ENCODE results near the gene KRTAP5-6.
"Not testable (repeated sequence)": the region's sequence is repeated elsewhere in the genome, so short reads cannot be mapped to it uniquely, and the experiment has no call there.

KRTAP5-6 gene

GRCh38 chr11:1660111-1660867 is 36.7 kb upstream of the KRTAP5-6 start:
- no peak for DNase-seq (ENCODE audit: low read depth, low spot score)
- H3K4me3 ChIP-seq (ENCODE audit: low read length) = no peak overlapping the region

GRCh38 chr11:1661454-1662269 is 35.3 kb upstream of the KRTAP5-6 start:
- not testable (repeated sequence) for DNase-seq (ENCODE audit: low read depth, low spot score); H3K4me3 ChIP-seq (ENCODE audit: low read length)

GRCh38 chr11:1662699-1663283 is 34.2 kb upstream of the KRTAP5-6 start:
- not testable (repeated sequence) for H3K4me3 ChIP-seq (ENCODE audit: low read length); DNase-seq (ENCODE audit: low read depth, low spot score)

GRCh38 chr11:1665313-1665712 is 31.7 kb upstream of the KRTAP5-6 start:
- DNase-seq (ENCODE audit: low read depth, low spot score) = no peak
- H3K4me3 ChIP-seq (ENCODE audit: low read length) = no peak overlapping the region

DNA sequence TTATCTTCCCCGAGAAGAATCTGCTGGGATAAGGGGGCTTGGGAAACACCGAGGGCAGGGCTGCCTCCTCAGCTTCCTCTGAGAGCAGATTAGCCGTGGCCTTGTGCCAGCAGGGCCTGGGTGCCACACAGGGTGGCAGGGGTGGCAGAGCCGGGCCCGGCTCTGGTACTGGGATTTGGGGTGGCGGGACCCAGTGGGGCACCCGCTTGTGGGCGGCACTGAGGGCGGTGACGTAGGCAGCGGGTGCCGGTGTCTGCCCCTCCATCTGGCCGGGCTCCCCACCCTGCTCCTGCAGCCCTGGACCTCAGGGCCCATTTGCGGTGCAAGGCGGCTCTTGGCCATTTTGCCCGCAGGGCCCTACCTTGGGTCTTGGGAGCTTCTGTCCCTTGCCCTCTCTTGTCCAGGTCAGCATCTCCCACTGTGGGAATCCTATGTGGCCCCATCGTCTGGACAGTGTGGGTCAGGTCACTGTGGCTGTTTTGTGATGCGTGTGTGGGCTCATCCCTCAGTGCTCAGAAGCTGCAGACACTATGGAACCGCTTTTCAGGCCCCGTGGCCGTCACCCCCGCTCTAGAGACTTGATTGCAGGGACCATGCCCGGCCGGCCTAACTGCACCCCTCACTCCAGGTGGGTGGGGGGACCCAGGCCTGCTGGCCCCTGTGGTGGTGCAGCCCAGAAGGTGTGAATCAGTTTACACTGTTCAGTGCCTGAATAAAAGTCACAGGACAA is 29.7 kb upstream of the KRTAP5-6 start:
- H3K4me3 ChIP-seq (ENCODE audit: low read length) = no peak overlapping the region
- DNase-seq (ENCODE audit: low read depth, low spot score) = no peak

- no peak overlapping the region for H3K4me3 ChIP-seq (ENCODE audit: low read length)
- DNase-seq (ENCODE audit: low read depth, low spot score) = no peak
Measured at GRCh38 chr11:1667906-1668305, 29.1 kb upstream of the KRTAP5-6 start.

DNA sequence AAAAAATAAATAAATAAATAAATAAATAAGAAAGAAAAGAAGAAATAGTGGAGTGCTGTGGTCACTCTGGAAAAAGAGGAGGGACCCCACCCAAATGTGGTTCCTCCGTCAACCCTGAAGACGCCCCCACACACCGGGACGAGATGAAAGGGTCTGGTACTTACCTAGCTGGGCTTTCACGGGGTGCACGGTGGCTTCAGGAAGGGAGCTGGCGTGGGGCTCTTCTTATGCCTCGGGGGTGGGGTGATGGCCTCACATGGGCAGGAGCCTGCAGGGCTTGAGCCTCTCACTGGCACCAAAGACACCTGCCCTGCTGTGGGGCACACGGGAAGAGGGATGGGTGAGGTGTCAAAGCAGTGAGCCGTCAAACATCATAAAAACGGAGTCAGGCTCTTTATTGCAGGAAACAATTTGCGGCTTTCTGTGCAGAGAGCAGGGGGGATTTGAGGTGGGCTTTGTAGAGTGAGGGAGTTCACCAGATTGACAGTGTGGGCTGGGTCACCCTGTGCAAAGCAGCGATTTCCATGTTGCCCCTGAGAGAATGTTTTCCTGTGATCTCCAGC is 28.0 kb upstream of the KRTAP5-6 start:
- H3K4me3 ChIP-seq (ENCODE audit: low read length) = no peak overlapping the region
- DNase-seq (ENCODE audit: low read depth, low spot score) = no peak

GRCh38 chr11:1669546-1670218 is 27.3 kb upstream of the KRTAP5-6 start:
- DNase-seq (ENCODE audit: low read depth, low spot score) = no peak
- H3K4me3 ChIP-seq (ENCODE audit: low read length) = no peak overlapping the region

DNA sequence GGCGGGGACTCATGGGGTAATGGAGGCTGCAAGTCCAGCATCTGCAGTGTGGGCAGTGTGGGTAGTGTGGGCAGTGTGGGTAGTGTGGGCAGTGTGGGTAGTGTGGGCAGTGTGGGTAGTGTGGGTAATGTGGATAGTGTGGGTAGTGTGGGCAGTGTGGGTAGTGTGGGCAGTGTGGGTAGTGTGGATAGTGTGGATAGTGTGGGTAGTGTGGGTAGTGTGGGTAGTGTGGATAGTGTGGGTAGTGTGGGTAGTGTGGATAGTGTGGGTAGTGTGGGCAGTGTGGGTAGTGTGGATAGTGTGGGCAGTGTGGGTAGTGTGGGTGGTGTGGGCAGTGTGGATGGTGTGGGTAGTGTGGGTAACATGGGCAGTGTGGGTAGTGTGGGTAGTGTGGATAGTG is 26.5 kb upstream of the KRTAP5-6 start:
- H3K4me3 ChIP-seq (ENCODE audit: low read length); DNase-seq (ENCODE audit: low read depth, low spot score): not testable (repeated sequence)

DNA sequence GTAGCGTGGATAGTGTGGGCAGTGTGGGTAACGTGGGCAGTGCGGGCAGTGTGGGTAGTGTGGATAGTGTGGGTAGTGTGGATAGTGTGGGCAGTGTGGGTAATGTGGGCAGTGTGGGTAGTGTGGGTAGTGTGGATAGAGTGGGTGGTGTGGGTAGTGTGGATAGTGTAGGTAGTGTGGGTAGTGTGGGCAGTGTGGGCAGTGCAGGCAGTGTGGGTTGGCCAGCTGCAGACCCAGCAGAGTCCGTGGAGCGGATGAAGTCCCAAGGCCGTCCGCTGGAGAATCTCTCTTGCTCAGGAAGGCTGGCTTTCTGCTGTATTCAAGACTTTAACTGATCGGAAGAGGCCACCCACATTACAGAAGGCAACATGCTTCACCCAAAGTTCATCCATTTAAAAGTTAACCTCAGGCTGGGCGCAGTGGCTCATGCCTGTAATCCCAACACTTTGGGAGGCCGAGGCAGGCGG is 26.1 kb upstream of the KRTAP5-6 start:
- no peak for DNase-seq (ENCODE audit: low read depth, low spot score)
- no peak overlapping the region for H3K4me3 ChIP-seq (ENCODE audit: low read length)

DNA sequence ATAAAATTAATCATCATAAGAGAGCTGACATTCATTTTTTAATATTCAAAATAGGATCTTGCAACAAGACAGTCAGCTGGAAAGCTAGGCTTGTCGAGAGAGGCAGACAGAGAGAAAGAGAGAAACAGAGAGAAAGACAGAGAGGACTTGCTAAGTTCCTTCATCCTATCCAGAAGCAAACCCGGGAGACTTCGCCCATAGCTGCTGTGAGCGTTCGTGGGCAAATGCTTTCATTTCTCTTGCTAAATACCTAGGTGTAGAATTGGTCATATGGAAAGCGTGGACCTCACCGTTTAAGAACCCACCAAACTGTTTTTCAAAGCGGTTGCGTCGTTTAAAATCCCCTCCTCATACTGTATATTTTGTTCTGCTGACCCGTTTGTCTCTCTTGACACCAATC is 25.3 kb upstream of the KRTAP5-6 start:
- no peak for DNase-seq (ENCODE audit: low read depth, low spot score)
- H3K4me3 ChIP-seq (ENCODE audit: low read length) = no peak overlapping the region

DNA sequence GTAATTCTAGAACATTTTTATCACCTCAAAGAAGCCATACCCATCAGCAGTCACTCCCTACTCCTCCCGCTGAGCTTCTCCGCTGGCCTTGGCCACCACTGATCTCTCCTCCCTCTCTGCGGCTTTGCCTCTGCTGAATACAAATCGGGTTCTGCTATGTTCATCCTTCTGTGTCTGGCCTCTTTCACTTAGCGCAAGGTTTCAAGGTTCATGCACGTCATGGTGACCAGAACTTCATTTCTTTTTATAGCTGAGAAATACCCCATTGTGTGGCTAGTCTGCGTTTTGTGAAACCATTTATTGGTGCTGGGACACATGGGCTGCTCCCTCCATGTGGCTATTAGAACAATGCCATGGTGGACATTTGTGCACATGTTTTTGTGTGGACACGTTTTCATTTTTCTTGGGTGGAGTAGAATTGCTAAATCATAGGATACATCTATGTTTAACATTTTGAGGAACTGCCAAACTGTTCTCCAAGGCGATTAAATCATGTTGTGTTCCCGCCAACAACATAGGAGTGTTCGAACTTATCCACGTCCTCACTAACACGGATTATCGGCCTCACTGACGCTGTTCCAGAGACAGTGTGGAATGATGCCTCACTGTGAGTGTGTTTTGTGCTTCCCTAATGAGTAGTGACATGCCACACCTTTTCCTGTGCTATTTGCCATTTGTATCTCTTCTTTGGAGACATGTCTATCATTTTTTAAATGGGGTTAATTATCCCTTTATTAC is 24.2 kb upstream of the KRTAP5-6 start:
- DNase-seq (ENCODE audit: low read depth, low spot score) = no peak
- H3K4me3 ChIP-seq (ENCODE audit: low read length) = no peak overlapping the region

- no peak for DNase-seq (ENCODE audit: low read depth, low spot score)
- H3K4me3 ChIP-seq (ENCODE audit: low read length) = no peak overlapping the region
Measured at GRCh38 chr11:1673446-1674172, 23.4 kb upstream of the KRTAP5-6 start.

DNA sequence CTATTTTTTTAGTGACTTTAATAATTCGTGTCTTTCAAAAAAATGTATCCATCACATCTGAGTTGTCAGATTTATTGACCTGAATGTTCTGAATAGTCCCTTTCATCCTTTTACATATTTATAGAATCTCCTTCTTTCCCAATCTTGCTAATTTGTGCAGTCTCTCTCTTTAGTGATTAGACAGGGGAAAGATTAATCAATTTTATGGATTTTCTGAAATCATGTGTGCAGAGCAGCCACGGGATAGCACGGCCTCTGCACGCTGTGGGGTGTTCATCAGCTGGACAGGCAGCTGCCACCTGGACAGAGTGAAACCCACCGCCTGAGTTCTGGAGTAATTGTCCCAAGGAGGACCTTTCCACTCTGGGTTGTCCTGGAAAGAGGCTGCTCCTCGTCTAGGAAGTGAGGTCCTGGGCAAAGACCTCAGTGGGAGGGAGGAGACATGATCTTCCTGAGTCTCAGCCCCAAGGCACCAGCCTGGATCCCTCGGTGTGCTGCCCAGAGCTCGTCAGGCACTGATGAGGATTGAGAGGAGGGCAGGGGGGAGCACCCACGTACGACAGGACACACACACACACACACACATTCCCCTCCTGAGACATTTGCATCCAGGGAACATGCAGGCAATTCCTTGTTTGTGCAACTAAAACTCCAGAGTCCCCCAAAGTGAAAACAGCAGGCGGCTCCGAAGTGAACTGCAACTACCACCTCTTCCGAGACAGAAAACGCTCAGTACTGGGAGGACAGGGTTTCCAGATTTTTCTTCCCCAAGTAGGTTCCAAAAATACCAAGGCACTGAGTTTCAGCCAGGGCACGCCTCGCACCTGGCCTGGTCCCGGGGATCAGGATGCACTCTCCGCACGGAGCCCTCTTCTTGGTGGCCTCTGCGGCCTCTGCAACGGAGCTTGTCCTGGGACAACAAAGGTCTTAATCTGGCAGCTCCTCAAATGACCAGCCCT is 22.5 kb upstream of the KRTAP5-6 start:
- no peak for DNase-seq (ENCODE audit: low read depth, low spot score)
- no peak overlapping the region for H3K4me3 ChIP-seq (ENCODE audit: low read length)

- DNase-seq (ENCODE audit: low read depth, low spot score) = no peak
- no peak overlapping the region for H3K4me3 ChIP-seq (ENCODE audit: low read length)
Measured at GRCh38 chr11:1675536-1676228, 21.3 kb upstream of the KRTAP5-6 start.
